ENCODE results near the gene MC2R. TPM values are rescaled to one million over a fixed set of nuclear protein-coding genes. Genes with fewer than 3 reads are reported as not detected.

The MC2R gene
- total and polyA plus RNA-seq, 9 donors = 0.05 TPM; not detected in 7

- H3K4me3 ChIP-seq = no peak overlapping the region
- no peaks in the 10 kb centered on the region for H3K36me3 ChIP-seq
- H3K27me3 ChIP-seq = no peaks in the 10 kb centered on the region
- H3K9me3 ChIP-seq = no peaks in the 10 kb centered on the region
- DNase-seq = no peak
- H3K4me1 ChIP-seq (ENCODE audit: insufficient read depth) = no peaks in the 10 kb centered on the region
- 8 to 33% (median 22%) methylated on average over 7 of the region's 7 CpGs for WGBS, 3 donors
- TF ChIP-seq POLR2A (IDR thresholded peaks at IDR 0.05) = no peak
- TF ChIP-seq CTCF (IDR thresholded peaks at IDR 0.05) = no peak
- no peak for TF ChIP-seq EP300 (IDR thresholded peaks at IDR 0.05)
- intact Hi-C loops (cut with DNase I) = no loop called here
- H3K27ac ChIP-seq = no peak overlapping the region
These were observed 677 bp upstream of the MC2R start for GRCh38 chr18:13915995-13916431.

GRCh38 chr18:13914756-13915155 lies 580 bp downstream of the MC2R start:
- no peak overlapping the region for H3K27ac ChIP-seq
- no peaks in the 10 kb centered on the region for H3K36me3 ChIP-seq
- intact Hi-C loops (cut with DNase I) = no loop called here
- no peak for DNase-seq
- 78 to 85% (median 84%) methylated on average over 9 of the region's 9 CpGs for WGBS, 3 donors
- H3K4me1 ChIP-seq (ENCODE audit: insufficient read depth) = no peaks in the 10 kb centered on the region
- H3K27me3 ChIP-seq = no peaks in the 10 kb centered on the region
- H3K9me3 ChIP-seq = no peaks in the 10 kb centered on the region
- TF ChIP-seq EP300 (IDR thresholded peaks at IDR 0.05) = no peak
- no peak for TF ChIP-seq POLR2A (IDR thresholded peaks at IDR 0.05)
- TF ChIP-seq CTCF (IDR thresholded peaks at IDR 0.05) = no peak
- no peak overlapping the region for H3K4me3 ChIP-seq

GRCh38 chr18:13914170-13914569 lies 1.2 kb downstream of the MC2R start:
- H3K36me3 ChIP-seq = no peaks in the 10 kb centered on the region
- no peak for DNase-seq
- H3K27ac ChIP-seq = no peak overlapping the region
- H3K4me3 ChIP-seq = no peak overlapping the region
- TF ChIP-seq POLR2A (IDR thresholded peaks at IDR 0.05) = no peak
- no peak for TF ChIP-seq CTCF (IDR thresholded peaks at IDR 0.05)
- no peak for TF ChIP-seq EP300 (IDR thresholded peaks at IDR 0.05)
- intact Hi-C loops (cut with DNase I) = no loop called here
- WGBS, 3 donors = 87 to 91% (median 91%) methylated on average over 10 of the region's 10 CpGs
- no peaks in the 10 kb centered on the region for H3K27me3 ChIP-seq
- H3K4me1 ChIP-seq (ENCODE audit: insufficient read depth) = no peaks in the 10 kb centered on the region
- H3K9me3 ChIP-seq = no peaks in the 10 kb centered on the region

GRCh38 chr18:13913205-13913604 lies 2.1 kb downstream of the MC2R start:
- no peaks in the 10 kb centered on the region for H3K27me3 ChIP-seq
- no peak overlapping the region for H3K4me3 ChIP-seq
- 80 to 90% (median 84%) methylated on average over 10 of the region's 10 CpGs for WGBS, 3 donors
- no peak for DNase-seq
- no peaks in the 10 kb centered on the region for H3K4me1 ChIP-seq (ENCODE audit: insufficient read depth)
- intact Hi-C loops (cut with DNase I) = no loop called here
- H3K9me3 ChIP-seq = no peaks in the 10 kb centered on the region
- TF ChIP-seq CTCF (IDR thresholded peaks at IDR 0.05) (no peak), POLR2A (IDR thresholded peaks at IDR 0.05) (no peak), EP300 (IDR thresholded peaks at IDR 0.05) (no peak)
- H3K27ac ChIP-seq = no peak overlapping the region
- no peaks in the 10 kb centered on the region for H3K36me3 ChIP-seq

Measured in ovary (tissue), 9 donors.